GM12874 (cell line): ENCODE measurements around the gene ZXDA.

Experiments
- CTCF ChIP-seq: IDR thresholded peaks from 2 replicates; pipeline ENCODE4 v1.5.1; 2011; ENCODE audit warnings: low read depth, mild to moderate bottlenecking, control low read depth, low read length, moderate library complexity; ENCODE audit not compliant: insufficient read depth

ZXDA gene

GRCh38 chrX:57901466-57901865 is 8.8 kb downstream of the ZXDA start:
- TF ChIP-seq CTCF, result no peak

- no peak for TF ChIP-seq CTCF
Measured at GRCh38 chrX:57900975-57901374, 9.3 kb downstream of the ZXDA start.

GRCh38 chrX:57899906-57900305 is 10.4 kb downstream of the ZXDA start:
- TF ChIP-seq CTCF, result no peak

GRCh38 chrX:57899064-57899463 is 11.2 kb downstream of the ZXDA start:
- no peak for TF ChIP-seq CTCF

GRCh38 chrX:57871463-57871862 is 38.8 kb downstream of the ZXDA start:
- no peak for TF ChIP-seq CTCF
